ENCODE results near the gene KCNQ1.

KCNQ1 gene

GRCh38 chr11:2742611-2743426 is 298.0 kb downstream of the KCNQ1 start:
- no peak for DNase-seq

GRCh38 chr11:2743427-2744110 is 298.8 kb downstream of the KCNQ1 start:
- no peak for DNase-seq

DNA sequence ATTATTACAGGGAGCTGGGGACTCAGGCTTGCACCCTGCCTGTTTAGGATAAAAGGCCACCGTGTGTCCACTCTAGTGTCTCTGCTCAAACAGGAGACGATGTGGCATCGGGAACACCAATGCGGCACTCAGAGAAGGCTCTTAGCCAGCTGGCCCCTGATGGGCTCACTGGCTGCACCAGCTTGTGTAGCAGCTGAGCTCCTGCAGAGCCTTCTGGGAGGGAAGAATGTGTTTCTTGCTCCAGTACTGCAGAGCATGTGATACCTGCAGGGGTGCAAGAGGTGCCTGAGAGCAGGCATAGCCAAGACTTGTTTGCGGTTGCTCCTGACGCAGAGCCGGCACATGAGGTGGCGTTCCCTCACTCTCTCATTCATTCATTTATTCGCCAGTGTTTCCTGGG is 299.4 kb downstream of the KCNQ1 start:
- no peak for DNase-seq

DNA sequence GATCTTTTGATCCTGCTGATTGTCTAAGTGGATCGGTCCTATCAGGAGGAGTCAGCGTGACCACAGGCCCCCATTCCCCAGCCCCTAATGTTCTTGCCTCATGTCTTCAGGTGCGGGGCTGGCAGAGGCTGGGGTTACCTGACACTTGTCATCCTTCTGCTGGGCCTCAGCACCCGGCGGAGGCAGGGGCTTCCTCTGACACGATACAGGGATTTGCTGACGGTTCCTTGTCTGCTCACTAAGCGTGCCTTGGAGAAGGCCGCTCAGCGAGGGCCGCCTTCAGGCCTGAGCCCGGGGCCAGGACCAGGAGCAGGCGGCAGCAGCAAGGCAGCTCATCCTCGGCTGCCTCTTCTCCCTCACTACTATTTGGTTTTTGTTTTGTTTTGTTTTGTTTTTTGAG is 300.7 kb downstream of the KCNQ1 start:
- DNase-seq, result no peak

- no peak for DNase-seq
These were observed 301.8 kb downstream of the KCNQ1 start for GRCh38 chr11:2746401-2747247.

GRCh38 chr11:2747248-2748027 is 302.6 kb downstream of the KCNQ1 start:
- no peak for DNase-seq

DNA sequence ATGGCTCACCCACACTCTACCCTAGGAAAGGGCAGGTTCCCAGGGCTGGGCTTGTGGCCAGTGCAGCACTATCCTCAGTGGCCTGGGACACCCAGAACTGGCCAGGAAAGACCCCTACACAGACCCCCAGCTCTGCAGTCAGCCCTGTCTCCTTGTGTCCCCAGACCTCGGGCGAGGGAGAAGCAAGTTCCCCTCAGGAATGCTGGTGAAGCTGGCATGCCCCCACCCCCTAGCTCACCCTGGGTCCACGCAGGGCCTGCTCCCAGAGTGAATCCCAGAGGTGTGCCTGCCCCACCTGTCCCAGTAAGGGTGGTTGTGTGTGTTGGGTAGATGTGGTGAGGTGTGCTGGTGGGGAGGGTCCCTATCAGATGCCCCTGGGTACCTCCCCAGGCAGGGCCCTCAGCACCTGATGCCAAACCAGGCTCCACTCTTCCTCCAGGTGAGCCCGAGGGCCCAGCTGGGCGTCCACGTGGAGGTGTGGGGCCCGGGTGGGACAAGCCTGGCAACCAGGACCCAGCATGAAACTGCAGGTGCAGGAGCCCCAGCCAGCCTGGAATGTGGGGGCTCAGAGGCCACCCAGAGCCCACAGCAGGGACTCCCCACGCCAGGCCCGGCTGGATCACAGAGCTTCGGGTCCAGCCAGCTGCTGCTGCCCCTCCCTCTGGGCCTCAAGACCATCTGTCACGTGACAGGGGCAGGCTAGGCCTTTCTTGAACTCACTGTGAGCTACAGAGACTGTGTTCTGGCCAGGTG is 303.4 kb downstream of the KCNQ1 start:
- DNase-seq, result no peak

GRCh38 chr11:2748814-2749554 is 304.2 kb downstream of the KCNQ1 start:
- no peak for DNase-seq

DNA sequence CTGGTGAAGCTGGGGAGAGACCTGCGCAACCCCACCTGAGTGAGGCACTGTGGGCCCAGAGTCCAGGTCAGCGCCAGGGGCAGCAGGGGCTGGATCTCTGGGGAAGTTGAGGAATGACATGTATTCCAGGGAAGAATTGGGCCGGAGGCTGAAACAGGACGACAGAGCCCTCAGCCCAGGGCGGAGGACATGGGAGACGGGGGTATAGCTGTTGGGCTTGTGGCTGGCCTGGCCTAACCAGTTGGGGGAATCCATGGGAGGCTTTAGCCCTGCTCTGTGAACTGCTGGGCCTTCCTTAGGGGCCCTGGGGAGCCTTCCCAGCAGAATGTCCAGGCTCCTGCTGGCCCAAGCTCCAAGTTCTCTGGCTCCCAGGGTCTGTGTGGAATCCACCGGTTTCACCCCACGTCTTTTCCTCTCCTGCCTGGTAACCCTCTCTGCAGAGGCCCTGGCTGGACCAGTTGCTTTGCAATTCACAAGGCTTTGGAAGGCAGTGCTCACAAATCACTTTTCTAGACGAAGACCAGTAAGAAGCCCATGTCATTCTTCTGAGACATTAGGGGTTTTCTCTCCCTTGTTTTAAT is 305.4 kb downstream of the KCNQ1 start:
- no peak for DNase-seq

DNA sequence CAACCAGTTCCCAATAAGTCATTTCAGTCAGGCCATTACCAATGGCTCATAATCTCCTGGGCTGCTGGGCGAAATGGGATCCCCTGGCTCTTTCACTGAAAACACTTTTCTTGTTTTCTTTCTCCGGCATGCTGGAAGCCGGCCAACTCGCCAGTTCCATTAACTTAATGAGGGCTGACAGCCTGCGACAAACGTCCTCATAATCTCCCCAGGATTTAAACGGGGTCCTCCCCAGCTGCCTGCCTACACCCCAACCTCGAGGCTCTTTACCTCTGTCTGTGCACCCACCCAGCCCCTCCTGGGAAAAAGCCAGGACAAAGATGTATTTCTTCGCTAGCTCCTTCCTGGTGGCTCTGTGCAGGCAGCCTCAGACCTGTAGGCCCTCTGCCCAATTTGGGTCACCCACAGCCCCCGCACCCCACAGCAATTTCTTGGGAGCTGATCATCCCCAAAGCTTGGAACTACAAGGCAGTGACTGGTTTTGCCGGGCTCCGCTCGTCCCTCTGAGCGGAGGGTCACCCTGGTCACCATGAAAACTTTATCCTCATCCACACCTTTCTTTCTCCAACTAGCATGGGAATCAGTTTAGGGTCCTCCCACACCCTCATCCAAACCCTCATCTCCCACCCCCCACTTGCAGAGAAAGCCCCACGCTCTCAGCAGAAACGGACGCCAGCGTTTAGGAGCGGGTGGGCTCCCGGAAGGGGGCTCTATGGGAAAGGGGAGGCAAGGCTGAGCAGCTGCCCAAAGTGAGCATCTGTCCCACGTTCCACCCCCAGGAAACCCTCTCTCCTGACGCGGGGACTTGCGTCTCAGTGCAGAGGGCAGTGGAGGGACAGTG is 306.1 kb downstream of the KCNQ1 start:
- no peak for DNase-seq

GRCh38 chr11:2751523-2752203 is 306.9 kb downstream of the KCNQ1 start:
- DNase-seq, result no peak

DNA sequence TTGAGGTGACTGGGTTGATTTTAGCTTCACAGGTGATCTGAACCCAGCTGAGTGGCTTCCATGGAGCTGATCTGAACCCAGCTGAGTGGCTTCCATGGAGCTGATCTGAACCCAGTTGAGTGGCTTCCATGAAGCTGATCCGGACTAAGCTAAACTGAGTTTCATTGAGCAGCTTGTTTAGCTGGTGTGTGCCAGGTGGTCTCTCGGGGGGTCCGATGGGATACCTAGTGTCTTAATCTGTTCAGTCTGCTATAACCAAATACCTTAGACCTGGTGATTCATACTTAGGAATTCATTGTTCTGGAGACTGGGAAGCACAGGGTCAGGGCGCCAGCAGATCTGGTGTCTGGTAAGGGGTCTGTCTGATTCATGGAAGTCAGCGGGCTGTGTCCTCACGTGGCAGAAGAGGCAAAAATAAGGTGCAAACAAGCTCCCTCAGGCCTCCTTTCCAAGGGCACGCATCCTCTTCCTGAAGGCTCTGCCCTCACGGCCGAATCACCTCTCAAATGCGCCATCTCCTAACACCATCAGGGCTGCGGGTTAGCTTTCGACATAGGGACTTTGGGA is 307.5 kb downstream of the KCNQ1 start:
- DNase-seq, result no peak

DNA sequence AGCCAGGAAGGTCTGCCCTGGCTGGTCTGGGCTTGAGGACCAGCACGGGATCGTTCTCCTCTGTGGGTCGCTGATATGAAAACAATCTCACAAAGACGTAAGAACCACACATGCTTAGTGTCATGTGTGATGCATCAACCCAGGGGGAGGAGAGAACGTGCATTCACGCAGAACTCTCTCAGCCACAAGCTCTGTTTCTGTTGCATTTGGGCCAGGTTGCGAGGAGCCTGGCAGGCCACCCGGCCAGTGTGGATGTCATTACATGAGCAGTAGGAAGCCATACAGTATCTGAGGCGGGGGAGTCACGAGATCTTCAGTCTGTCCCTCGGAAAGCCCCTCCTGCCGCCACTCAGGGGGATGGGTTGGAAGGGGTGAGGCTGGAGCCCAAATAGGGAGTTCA is 308.1 kb downstream of the KCNQ1 start:
- no peak for DNase-seq

DNA sequence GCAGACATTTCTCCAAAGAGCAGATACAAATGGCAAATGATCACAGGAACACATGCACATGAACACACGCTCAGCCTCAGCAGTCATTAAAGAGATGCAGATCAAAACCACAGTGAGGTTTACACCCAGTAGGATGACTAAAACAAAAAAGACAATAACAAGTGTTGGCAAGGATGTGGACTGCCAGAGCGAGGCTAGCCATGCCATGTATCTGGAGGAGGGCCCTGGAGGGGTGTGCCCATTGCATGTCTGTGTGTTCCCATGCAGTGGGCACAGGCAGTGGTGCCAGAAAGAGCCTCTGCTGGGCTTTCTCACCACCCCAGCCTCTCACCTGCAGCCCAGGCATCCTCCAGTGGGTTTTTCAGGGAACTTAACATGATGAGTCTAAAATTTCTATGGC is 309.2 kb downstream of the KCNQ1 start:
- no peak for DNase-seq

DNA sequence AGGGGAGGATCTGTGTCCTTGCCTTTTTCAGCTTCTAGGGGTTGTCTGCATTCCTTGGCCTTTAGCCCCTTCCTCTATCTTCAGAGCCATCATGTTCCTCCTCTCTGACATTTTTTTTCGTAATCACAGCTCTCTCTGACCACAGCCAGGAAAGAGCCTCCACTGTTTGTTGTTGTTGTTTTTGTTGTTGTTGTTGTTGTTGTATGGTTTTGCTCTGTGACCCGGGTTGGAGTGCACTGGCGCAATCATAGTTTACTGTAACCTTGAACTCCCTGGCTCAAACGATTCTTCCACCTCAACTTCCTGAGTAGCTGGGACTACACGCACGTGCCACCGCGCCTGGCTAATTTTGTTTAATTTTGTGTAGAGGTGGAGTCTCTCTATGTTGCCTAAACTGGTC is 310.3 kb downstream of the KCNQ1 start:
- no peak for DNase-seq

DNA sequence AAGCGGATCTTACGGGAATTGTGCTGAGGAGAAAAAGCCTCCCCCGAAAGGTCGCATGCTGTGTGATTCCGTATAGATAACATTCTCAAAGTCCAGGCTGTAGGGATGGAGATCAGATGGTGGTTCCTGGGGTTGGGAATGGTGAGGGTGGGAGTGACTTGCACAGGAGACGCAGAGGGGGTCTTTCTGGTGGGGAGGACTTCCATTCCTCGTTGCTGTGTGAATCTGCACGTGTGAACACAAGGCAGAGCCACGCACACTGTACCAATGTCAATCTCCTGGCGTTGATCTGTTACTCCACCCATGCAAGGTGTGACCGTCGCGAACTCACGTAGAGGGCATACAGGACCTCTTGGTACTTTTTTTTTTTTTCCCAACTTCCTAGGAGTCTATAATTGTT is 313.9 kb downstream of the KCNQ1 start:
- no peak for DNase-seq

GRCh38 chr11:2759228-2760195 is 314.7 kb downstream of the KCNQ1 start:
- DNase-seq, result no peak

All from effector CD8-positive, alpha-beta T cell (primary cell).